NCI-H460 (cell line): ENCODE data around the gene PSENEN. TPM values are rescaled to one million over a fixed set of nuclear protein-coding genes. Genes with fewer than 3 reads are reported as not detected.

Experiments
- total RNA-seq: library from RNA; depleted of rRNA; stranded (reverse); fragments of >200 nt; shearing (Covaris generic); gene quantifications from 2 replicates; pipeline ENCODE4 v1.2.3, GENCODE V29; 2014; rRNA removed

PSENEN gene
- total RNA-seq, 1 experiment from 2014 or later: 63.8 TPM

Other genes starting within 250 kb of the PSENEN start
- gene DMKN, start 232.0 kb upstream of the PSENEN start, total RNA-seq: 0.40 TPM in 1 of 2 replicates, not detected in the other
- gene SBSN, start 217.3 kb upstream of the PSENEN start, total RNA-seq: not detected in 2 replicates
- gene GAPDHS, start 212.2 kb upstream of the PSENEN start, total RNA-seq: not detected in 2 replicates
- gene TMEM147, start 200.0 kb upstream of the PSENEN start, total RNA-seq: 231 and 277 TPM in 2 replicates
- not detected in 2 replicates for gene ATP4A, start 182.0 kb upstream of the PSENEN start, total RNA-seq
- not detected in 2 replicates for gene PMIS2, start 159.5 kb upstream of the PSENEN start, total RNA-seq
- gene HAUS5, start 132.9 kb upstream of the PSENEN start, total RNA-seq: 8.6 and 9.9 TPM in 2 replicates
- gene RBM42, start 116.6 kb upstream of the PSENEN start, total RNA-seq: 72.5 and 80.0 TPM in 2 replicates
- 0.30 TPM in 1 of 2 replicates, not detected in the other for gene ETV2, start 103.9 kb upstream of the PSENEN start, total RNA-seq
- gene COX6B1, start 97.3 kb upstream of the PSENEN start, total RNA-seq: 297 and 343 TPM in 2 replicates
- 0.25 TPM in 1 of 2 replicates, not detected in the other for gene UPK1A, start 79.1 kb upstream of the PSENEN start, total RNA-seq
- gene ZBTB32, start 41.1 kb upstream of the PSENEN start, total RNA-seq: not detected in 2 replicates
- 7.7 and 9.4 TPM in 2 replicates for gene KMT2B, start 27.6 kb upstream of the PSENEN start, total RNA-seq
- 0.49 and 1.6 TPM in 2 replicates for gene IGFLR1, start 3.2 kb upstream of the PSENEN start, total RNA-seq
- 21.0 and 21.8 TPM in 2 replicates for gene U2AF1L4, start 233 bp upstream of the PSENEN start, total RNA-seq
- gene LIN37, start 2.9 kb downstream of the PSENEN start, total RNA-seq: 7.0 and 8.4 TPM in 2 replicates
- gene HSPB6, start 11.4 kb downstream of the PSENEN start, total RNA-seq: 3.7 and 6.7 TPM in 2 replicates
- gene PROSER3, start 12.5 kb downstream of the PSENEN start, total RNA-seq: 7.4 and 8.0 TPM in 2 replicates
- 3.1 and 3.5 TPM in 2 replicates for gene ARHGAP33, start 29.9 kb downstream of the PSENEN start, total RNA-seq
- not detected in 2 replicates for gene PRODH2, start 67.2 kb downstream of the PSENEN start, total RNA-seq
- not detected in 2 replicates for gene NPHS1, start 106.9 kb downstream of the PSENEN start, total RNA-seq
- gene KIRREL2, start 111.3 kb downstream of the PSENEN start, total RNA-seq: 0.12 and 0.32 TPM in 2 replicates
- gene APLP1, start 122.9 kb downstream of the PSENEN start, total RNA-seq: 12.2 and 19.5 TPM in 2 replicates
- 4.3 and 5.1 TPM in 2 replicates for gene NFKBID, start 154.9 kb downstream of the PSENEN start, total RNA-seq
- not detected in 2 replicates for gene HCST, start 156.9 kb downstream of the PSENEN start, total RNA-seq
- 0.64 TPM in 1 of 2 replicates, not detected in the other for gene TYROBP, start 162.6 kb downstream of the PSENEN start, total RNA-seq
- gene LRFN3, start 190.7 kb downstream of the PSENEN start, total RNA-seq: 3.5 and 6.1 TPM in 2 replicates
- 19.8 and 26.1 TPM in 2 replicates for gene SDHAF1, start 249.5 kb downstream of the PSENEN start, total RNA-seq